H1 (cell line): ENCODE data around the gene SLC5A10. TPM values are rescaled to one million over a fixed set of nuclear protein-coding genes. Genes with fewer than 3 reads are reported as not detected.

Experiments used
- polyA plus RNA-seq, 7 experiments: library from polyadenylated mRNA; depleted of rRNA in 3 of 7; stranded (reverse) in 5 of 7; unstranded in 2 of 7; fragments of >200 nt in 5 of 7; fragments of 200-250 nt in 2 of 7; gene quantifications; 1 replicate in 5 of 7; 2 replicates in 1 of 7; 4 replicates in 1 of 7; pipeline versions ENCODE4 v1.2.1 to v1.2.3, GENCODE V29; 2011 to 2013; ENCODE audit warnings: missing spikeins in 2 of 7, mixed read lengths in 2 of 7
- total RNA-seq: library from RNA; stranded (reverse); fragmentation: NEBNext Ultra II Directional; extraction: Animal tissue kit (Norgen Biotek cat#: 25700); gene quantifications from 2 replicates; pipeline ENCODE4 v1.2.1, GENCODE V29; 2021
- TF ChIP-seq, protein P1 (sequence below): fragments of 300-600 bp; sonication (generic); IDR thresholded peaks from 2 replicates; pipeline ENCODE4 v1.7.1; 2012; ENCODE audit warnings: low read length, moderate library complexity, mild to moderate bottlenecking, inconsistent platforms; ENCODE audit not compliant: insufficient replicate concordance

The SLC5A10 gene
- total and polyA plus RNA-seq, 2 of the 8 experiments (the other 6 are each of a cell fraction or from before 2014, with no cell fraction given): 0.05 to 0.11 TPM

DNA sequence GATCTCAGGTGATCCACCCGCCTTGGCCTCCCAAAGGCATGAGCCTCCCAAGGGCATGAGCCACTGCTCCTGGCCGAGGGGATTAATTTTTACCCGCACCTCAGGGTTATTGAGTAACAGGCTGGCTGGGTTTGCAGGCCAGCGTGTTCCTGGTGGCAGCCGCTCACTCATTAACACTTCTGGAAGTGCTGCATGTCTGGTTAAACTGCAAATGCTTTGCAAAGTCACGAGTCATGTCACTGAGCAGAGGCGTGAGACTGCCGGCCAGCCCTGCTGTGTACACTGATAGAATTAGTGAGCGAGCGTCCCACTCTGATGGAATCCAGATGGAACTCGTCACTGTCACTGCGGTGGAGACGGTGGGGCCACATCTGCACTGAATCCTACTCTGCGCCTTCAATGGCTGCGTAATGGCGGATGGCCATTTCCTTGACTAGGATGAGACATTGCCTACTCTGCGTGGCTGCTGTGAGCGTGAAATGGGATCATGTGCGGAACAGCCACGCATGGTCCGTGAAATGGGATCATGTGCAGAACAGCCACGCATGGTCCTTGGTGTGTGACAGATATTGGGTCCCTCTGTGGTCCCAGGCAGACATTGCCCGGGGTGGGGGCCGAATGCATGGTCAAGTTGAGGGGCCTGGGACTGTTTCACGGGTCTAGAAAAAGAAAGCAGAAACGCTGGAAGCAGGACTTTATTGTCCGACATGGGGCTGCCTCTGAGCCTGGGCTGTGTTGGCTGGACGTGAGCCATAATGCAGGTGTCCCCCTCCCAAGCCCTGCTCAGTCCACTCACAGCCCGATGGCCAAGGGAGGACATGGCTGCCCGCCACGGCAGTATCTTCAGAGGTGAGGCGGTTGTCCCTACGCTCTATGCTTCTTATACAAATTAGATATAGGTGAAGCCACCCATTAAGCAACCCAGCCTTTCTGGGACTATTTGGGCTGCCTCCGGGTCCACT lies 740 bp upstream of the SLC5A10 start (continued):
- TF ChIP-seq, protein P1, sequence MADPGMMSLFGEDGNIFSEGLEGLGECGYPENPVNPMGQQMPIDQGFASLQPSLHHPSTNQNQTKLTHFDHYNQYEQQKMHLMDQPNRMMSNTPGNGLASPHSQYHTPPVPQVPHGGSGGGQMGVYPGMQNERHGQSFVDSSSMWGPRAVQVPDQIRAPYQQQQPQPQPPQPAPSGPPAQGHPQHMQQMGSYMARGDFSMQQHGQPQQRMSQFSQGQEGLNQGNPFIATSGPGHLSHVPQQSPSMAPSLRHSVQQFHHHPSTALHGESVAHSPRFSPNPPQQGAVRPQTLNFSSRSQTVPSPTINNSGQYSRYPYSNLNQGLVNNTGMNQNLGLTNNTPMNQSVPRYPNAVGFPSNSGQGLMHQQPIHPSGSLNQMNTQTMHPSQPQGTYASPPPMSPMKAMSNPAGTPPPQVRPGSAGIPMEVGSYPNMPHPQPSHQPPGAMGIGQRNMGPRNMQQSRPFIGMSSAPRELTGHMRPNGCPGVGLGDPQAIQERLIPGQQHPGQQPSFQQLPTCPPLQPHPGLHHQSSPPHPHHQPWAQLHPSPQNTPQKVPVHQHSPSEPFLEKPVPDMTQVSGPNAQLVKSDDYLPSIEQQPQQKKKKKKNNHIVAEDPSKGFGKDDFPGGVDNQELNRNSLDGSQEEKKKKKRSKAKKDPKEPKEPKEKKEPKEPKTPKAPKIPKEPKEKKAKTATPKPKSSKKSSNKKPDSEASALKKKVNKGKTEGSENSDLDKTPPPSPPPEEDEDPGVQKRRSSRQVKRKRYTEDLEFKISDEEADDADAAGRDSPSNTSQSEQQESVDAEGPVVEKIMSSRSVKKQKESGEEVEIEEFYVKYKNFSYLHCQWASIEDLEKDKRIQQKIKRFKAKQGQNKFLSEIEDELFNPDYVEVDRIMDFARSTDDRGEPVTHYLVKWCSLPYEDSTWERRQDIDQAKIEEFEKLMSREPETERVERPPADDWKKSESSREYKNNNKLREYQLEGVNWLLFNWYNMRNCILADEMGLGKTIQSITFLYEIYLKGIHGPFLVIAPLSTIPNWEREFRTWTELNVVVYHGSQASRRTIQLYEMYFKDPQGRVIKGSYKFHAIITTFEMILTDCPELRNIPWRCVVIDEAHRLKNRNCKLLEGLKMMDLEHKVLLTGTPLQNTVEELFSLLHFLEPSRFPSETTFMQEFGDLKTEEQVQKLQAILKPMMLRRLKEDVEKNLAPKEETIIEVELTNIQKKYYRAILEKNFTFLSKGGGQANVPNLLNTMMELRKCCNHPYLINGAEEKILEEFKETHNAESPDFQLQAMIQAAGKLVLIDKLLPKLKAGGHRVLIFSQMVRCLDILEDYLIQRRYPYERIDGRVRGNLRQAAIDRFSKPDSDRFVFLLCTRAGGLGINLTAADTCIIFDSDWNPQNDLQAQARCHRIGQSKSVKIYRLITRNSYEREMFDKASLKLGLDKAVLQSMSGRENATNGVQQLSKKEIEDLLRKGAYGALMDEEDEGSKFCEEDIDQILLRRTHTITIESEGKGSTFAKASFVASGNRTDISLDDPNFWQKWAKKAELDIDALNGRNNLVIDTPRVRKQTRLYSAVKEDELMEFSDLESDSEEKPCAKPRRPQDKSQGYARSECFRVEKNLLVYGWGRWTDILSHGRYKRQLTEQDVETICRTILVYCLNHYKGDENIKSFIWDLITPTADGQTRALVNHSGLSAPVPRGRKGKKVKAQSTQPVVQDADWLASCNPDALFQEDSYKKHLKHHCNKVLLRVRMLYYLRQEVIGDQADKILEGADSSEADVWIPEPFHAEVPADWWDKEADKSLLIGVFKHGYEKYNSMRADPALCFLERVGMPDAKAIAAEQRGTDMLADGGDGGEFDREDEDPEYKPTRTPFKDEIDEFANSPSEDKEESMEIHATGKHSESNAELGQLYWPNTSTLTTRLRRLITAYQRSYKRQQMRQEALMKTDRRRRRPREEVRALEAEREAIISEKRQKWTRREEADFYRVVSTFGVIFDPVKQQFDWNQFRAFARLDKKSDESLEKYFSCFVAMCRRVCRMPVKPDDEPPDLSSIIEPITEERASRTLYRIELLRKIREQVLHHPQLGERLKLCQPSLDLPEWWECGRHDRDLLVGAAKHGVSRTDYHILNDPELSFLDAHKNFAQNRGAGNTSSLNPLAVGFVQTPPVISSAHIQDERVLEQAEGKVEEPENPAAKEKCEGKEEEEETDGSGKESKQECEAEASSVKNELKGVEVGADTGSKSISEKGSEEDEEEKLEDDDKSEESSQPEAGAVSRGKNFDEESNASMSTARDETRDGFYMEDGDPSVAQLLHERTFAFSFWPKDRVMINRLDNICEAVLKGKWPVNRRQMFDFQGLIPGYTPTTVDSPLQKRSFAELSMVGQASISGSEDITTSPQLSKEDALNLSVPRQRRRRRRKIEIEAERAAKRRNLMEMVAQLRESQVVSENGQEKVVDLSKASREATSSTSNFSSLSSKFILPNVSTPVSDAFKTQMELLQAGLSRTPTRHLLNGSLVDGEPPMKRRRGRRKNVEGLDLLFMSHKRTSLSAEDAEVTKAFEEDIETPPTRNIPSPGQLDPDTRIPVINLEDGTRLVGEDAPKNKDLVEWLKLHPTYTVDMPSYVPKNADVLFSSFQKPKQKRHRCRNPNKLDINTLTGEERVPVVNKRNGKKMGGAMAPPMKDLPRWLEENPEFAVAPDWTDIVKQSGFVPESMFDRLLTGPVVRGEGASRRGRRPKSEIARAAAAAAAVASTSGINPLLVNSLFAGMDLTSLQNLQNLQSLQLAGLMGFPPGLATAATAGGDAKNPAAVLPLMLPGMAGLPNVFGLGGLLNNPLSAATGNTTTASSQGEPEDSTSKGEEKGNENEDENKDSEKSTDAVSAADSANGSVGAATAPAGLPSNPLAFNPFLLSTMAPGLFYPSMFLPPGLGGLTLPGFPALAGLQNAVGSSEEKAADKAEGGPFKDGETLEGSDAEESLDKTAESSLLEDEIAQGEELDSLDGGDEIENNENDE: no peak
